Right renal cortex interstitium (tissue), 3 donors: ENCODE data around the gene THEM5. TPM values are rescaled to one million over a fixed set of nuclear protein-coding genes. Genes with fewer than 3 reads are reported as not detected.

Source experiments
- DNase-seq, 3 donors: peaks; one replicate each; pipeline ENCODE4 v3.0.0-alpha.2; 2013; ENCODE audit warnings: low read depth in 3 of 3, low spot score in 2 of 3
- polyA plus RNA-seq, 3 donors: library from polyadenylated mRNA; unstranded; fragments of 120-200 nt; gene quantifications; one replicate each; pipeline ENCODE4 v1.2.1, GENCODE V29; 2013; ENCODE audit not compliant: insufficient read length in 3 of 3

THEM5 gene
- polyA plus RNA-seq, 3 donors, result 0.29 to 0.49 (median 0.44) TPM

DNA sequence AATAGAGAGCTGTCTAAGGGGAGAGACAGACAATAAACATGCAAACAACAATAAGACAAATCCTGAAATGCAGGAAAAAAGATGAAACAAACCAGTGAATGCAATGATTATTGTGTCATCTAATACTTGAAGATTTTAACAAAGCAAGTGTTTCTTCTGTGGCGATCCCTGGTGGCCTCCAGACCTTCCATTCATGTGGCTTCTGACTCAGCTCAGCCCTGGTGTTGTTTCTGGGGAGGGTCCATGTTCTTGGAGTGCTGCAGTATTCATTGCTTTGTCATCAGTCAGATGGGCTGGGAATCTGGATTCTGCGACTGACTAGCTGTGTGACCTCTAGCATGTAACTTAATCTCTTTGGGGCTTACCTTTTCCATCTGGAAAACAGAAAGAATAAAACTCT lies 12.4 kb downstream of the THEM5 start:
- DNase-seq, result no peak

DNA sequence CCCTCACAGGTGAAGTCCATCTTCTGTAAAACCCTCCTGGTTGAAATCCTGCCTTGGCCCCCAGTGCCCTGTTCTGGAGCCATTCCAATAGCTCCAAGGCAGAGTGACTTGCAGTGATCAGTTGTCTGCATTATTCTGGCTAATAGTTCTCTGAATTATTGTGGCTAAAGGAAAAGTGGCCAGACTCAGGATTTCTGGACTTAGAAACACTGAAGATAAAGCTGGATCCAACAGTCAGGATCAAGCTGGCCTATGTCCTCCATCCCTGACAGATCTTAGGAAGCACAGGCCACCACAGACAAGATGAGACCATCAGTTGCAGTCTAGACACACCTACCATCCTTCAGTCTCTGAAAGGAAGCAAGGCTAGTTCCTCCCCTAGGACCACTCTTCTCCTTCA lies 13.1 kb downstream of the THEM5 start:
- no peak for DNase-seq

DNA sequence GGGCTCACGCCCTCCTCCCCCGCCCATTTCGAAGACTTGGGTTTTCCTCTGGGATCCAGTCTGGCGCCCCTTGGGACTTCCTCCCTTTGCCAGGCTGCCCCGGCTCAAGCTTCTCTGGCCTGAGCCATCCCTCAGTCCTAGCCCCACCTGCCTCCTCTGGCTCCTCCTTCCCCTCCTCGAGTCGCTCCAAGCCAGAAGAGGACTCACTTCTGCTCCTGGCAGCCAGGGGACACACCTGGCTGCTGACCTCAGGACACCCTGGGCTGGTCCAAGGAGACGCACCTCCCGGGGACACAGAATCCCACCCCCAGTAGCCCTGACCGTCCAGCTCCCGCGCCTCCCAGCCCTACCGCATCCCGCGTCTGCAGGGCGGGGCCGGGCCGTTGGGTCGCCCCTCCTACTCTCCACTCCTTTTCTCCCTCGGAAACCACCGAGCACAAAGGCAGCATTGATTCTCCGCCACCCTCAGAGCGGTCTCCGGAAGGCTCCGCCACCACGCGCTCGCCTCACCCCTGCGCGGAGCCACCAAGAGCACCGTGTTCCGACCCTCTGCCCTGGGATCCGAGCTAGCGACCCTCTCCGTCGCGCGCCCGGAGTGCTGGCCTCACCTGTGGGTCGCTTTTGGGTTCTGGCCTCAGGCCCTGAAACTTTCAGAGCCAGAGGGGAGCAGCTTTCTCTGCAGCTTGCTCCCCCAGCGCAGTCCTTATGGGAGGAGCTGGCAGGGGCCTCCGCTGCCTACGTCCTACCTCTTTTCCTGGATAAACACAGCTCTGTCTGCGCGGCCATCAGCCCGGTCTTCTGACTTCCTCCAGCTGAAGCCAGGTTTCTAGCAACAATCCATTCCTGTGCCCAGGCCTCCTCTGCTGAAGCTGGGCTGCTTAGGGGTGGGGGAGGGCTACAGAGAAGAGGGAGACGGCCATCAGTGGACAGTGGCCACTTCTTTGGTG lies 13.8 kb downstream of the THEM5 start, which contains the start of gene C2CD4D:
TSS of gene C2CD4D (minus strand) at position 364 of the 947 bp plus-strand sequence. CDS start 831 bp downstream, outside the sequence.
- no peak for DNase-seq

DNA sequence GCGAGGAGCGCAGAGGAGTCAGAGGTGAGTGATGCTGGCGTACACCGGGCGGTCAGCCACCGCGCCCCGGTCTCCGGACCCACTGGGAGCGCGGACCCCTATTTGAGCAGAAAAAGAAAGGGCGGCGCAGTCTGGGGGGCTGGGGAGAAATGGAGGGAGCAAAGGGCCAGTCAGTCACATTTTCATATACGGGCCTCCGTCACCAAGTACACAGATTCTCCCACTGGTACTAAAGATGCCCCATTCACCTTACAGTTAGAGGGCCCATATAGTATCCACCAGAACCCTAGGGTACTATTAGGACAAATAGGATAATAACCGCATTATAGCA lies 14.5 kb downstream of the THEM5 start:
- DNase-seq, result no peak

DNA sequence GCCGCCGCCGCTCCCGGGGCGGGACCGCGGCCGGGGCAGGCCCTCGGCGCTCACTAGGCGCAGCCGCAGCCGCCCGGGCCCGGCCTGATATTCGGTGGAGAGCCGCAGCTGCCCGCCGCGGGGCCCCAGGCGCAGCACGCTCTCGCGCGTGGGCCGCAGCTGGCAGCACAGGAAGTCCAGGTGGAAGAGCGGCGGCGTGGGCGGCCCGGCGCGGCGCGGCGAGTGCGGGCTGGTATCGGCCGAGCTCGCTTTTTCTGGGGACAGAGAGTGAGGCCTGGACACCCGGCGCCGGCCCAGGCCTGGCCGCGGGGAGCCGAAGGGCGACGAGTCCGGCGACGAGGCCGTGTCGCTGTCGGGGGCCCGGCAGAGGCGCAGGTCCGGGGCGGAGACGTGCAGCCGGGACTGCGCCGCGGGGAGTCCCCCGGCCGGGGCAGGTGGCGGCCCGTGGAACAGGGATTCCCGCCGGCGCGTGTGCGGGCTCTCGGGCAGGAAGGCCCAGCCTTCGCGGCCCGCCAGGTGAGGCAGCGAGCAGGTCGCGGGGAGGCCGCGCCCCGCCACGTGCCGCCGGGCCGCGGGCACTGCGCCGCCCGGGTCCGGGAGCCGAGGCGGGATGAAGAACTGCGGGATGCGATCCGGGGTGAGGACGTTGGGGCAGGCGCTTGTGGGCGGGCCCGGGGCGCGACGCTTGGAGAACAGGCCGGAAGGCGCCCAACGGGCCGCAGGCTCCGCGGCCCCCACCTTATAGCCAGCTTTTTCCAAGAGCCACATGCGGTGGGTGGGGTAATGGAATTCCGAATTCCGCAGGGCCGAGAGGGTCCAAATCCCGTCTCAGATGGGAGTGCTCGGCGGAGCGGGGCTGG lies 15.1 kb downstream of the THEM5 start:
- DNase-seq, result no peak

DNA sequence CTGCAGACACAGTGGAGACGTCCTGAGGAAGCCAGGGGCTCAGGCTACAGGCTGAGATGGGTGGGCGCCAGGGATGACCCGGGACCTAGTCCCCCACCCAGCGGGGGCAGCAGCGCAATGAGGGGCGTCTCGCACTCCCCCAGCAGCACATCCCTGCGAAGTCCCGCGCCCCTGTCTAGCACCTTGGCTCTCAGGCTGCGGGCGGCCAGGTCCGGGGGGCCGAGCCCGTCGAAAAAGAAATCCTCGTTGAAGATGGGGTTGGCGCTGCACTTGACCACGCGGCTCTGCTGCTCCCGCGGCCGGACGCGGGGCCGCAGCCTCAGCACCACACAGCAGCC lies 15.7 kb downstream of the THEM5 start:
- DNase-seq, result no peak

DNA sequence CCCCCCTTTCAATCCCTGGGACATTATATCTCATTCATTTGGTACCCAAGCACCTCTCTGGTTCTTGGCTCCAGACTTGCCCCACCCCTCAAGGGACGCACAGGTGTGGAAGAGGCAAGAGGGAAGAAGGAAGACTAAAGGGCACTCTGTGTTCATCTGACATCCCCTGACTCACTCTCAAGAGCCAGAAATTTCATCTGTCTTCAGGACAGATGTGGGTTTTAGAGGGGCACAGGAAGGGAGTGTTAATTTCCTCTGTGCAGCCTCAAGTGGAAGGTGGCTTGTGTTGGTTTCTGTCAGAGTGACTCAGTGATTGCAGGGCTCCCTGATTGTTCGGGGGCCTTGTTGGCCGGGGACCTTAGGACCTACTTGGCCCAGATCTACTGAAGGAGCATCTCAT lies 16.3 kb downstream of the THEM5 start:
- no peak for DNase-seq

DNA sequence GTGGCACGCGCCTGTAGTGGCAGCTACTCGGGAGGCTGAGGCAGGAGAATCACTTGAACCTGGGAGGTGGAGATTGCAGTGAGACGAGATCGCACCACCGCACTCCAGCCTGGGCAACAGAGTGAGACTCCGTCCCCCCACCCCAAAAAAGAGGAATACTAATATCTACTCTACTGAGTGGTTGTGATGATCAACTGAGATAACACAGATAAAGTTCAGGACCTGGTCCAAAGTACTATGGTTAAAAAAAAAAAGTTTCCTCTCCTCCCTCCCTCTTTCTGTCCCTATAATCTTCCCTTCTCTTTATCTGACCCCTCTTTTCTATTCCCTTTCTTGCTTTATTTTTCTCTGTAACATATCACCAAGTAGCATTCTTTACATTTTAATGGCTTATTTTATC lies 17.9 kb downstream of the THEM5 start:
- no peak for DNase-seq

DNA sequence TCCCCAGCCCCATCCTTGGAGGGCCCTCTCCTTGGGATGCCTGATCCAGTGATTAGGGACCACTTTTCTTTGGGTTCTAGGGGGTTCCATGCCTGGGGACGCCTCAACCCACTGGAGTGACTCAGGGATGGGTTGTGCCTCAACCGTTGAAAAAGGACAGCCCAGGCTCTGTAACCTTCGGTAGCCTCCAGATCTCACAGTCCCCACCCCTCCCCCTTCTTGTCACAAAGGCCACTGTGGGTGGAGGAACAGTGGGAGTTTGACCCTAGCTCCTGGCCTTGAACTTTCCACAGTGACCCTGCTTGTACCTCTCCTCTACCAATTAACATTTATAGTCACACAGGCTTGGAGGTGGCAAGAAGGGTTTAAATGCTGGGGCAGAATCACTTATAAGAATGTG lies 19.3 kb downstream of the THEM5 start:
- DNase-seq, result no peak

DNA sequence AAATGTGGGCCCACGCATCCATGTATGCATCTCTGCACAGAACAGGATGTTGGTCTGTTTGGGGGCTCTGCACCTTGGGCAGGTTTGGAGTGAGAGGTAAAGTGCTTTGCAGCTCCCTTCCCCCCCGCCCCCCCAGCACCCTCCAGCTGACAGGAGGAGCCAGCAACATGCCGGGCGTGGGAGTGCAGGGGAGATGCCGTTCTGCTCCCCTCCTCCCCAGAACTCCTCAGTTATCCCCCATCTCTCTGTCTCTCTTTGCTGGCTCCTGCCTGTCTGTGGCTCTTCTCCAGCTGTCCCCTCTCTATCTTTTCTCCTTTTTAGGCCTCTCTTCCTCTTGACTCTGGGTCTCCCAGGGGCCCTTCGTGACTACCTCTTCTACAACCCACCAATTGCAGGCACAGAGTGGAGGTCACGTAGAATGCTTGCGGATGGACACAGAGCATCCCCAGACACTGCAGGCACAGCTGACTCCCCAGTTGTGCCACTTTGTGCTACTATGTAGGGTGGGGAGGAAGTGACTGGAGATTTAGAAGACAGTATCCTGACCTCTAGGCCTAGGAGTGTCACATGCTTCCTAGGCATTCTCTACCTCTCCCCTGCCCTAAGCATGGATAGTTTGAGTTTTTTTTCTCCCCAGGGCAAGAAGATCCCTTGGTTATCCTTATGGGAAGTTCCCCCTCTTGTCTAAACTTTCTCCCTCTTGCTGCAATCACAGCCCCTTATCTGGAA lies 20.2 kb downstream of the THEM5 start:
- DNase-seq, result no peak

DNA sequence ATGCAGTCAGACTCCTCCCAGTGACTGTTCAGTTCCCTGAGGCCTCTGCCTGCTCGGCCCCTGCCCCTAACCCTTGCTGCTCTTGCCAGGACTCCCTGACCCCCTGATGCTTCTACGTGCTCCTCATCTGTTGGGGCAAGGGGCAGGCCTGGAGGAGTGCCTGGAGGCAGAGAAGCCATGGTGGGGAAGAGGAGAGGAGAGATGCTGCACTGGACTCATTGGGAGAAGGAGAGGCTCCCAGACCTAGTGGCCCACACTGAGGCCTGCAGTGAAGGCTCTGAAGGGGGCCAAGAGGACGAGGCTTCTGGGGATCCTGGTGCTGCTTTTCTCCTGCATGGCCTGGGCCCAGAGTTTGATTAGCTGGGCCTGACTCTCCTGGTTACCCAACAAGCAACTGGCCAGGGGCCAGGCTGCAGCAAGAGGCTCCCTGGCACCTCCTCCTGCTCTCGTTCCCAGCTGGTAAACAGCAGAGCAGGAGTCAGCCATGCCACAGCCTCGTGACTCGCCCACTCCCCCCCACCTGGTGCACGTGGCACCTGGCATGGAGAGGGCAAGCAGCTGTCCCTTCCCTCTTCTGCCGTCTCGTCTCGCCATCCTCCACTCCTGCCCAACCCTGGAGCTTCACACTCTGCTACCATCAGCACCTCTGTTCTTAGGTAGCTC lies 21.1 kb downstream of the THEM5 start:
- DNase-seq, result no peak

DNA sequence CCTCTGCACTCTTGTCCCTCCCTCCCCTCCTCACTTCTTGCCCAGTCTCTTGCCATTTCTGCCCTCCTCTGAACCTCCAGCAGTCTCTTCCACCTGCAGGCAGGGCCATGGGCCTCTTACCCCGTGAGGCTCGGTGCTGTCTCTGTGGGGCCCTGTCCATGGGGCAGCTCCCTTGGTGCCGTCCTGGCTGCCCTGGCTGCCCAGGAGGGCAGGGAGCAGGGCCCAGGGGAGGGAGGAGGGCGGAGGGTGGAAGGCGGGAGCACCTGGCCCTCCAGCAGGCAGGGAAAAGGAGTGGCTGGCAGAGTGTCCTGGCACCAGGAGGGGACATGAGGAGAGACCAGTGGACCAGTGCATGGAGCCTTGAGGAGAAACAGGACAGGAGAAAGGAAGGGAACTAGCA lies 21.9 kb downstream of the THEM5 start, which contains the start of gene RORC:
TSS of gene RORC (minus strand) at position 198 of the 400 bp plus-strand sequence. CDS start at position 160, 38 bp downstream.
- no peak for DNase-seq

DNA sequence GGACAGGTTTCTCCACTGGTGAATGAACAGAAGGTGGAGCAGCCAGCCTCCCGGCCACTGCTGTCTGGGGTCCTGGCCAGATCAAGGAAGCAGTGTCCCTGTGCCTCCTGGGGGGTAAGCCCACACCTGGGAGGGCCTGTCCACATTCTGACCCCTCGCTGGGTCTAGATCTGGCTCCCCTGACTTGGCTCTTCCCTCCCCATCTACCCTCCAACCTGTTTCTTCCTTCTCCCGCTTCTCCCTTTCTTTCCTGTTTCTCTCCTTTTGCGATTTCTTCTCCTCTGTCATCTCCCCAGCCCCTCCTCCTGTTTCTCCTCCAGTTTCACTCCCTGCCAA lies 22.3 kb downstream of the THEM5 start:
- DNase-seq, result no peak

DNA sequence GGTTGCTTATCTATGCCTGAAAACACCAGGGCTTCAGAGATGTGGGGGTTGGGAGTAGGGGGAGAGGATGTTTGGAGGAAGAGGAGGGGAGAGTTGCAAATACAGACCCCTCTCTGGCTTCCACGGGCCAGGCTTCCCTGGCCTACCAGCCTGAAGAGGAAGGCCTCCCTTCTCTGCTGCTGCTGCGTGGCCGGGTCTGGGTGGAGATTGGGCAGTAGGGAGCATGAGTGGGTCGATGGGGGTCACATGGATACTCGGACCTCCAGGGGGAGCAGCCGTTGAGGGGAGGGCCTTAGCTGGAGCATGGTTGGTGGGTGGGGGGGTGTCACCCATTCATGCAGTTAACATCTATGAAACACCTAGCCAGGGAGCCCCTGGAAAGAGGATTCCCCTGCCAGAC lies 23.5 kb downstream of the THEM5 start:
- no peak for DNase-seq

DNA sequence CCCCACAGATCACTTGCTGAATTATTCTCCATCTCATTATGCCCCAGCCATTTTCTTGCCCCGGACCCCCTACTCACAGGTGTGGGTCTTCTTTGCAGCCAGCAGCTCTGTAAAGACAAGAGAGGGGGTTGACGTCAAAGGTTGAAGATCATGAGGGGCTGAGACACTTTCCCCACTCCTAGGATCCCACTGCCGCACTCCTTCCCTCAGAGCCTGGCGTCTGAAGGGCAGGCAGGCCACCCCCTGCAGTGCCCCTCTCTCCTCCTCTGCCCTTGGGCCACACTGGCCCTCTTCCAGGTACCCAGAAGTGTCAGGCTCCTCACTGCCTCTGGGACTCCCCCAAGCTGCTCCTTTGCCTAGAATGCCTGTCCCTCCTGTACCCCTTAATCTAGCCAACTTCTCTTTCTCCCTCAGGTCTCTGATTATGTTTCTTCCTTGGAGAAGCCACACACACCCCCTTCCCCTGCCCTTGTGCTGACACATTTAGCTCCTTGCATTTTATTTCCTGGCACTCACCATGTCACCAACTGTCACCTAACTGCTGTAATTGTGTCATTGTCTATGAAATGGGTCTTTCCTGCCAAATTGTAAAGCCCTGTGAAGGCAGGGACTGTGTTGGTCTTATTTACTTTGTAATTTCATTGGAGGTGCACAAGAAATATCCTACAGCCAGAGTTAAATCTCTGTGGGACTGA lies 24.0 kb downstream of the THEM5 start:
- no peak for DNase-seq

DNA sequence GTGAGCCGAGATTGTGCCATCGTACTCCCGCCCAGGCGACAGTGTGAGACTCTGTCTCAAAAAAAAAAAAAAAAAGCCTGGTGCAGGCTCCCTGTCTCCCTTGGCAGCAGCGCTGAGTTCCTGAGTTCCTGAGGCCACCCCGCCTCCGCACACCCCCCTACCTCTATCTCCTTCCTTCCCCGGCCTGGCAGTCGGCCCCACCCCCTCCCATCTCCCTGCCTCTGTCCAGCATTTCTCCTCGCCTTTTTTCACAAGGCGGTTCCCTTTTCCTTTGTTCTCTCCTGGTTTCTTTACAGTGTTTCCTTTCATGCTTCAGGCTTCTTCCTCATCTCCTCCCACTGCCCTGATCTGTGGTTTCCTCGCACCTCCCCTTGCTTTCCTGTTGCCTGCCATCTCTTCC lies 24.6 kb downstream of the THEM5 start:
- DNase-seq, result no peak

DNA sequence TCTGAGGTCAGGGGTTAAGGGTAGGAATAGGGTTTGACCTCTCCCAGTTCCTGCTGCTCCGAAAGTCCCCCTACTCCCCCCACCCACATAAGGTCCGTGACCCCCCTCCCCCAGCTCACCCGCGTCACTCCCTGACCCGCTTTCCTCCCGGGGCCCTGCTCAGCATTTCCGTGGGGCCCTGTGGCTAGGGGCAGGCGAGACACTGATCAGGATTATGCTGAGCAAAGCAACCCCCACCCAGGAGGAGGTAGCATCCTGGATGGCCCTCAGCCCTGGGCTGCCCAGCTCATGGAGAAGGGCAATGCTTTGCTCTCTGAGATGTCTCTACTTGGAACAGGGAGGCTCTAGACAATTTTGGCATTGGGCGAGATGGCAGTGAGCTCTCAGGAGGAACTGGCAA lies 25.7 kb downstream of the THEM5 start:
- DNase-seq, result no peak

DNA sequence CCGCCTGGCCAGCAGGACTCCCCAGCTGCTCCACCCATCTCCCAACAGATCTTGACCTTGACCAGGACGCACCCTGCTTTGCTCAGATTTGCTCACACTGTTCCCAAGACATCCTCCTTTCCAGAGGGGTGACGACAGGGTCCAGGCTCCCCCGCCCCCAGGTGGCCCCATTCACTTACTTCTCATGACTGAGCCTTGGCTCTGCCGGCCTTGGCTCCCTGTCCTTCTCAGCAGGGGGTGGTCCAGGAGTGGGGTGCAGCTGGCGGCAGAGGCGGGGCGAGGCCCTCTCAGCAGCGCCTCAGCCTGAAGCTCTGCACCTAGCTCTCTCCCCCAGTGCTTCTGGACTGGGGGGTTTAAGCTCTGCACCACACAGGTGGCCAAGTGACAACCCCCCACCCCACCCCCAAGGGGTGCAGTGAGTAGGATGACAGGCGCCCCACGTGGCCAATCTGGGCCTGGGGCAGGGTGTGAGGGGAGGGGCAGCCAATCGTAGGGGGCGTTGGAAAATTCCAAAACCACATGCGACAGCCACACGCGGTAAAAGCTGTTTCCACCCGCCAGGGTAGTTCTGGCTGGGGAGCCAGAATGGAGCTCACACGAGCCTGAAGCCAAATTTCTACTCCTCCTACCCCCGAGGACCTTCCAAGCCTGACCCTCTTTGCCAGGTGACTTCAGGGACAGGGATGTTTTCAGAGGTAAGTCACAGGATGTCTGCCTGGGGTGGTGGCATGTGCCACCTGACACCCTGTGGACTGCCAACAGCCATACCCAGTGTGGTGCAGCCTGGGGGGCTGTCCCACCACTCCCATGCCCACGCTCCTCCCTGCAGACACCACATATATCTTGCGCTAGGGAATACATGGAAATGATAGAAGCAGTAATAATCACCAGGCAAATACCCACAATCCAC lies 27.5 kb downstream of the THEM5 start:
- no peak for DNase-seq

DNA sequence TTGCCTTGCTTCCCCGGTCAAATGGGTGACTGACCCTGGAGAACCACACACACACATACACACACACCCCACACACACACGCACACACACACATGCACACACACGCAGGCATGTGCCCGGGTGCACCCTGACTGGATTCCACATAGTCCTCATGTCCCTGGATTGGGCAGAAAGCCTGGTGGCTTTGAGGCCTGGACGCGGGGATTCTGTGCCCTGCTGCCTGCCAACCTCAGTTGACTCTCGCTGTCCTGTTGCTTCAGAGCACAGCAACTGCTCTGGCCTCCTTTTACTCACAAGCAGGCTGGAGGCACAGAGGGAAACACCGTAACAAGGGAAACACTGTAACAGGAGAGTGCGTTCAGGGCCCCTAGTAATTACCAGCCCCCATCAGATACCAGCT lies 28.3 kb downstream of the THEM5 start:
- no peak for DNase-seq
